NCI-H524 treated with DMSO at 0.1 percent for 48 hours (cell line): ENCODE data around the gene CYB5A.

ENCODE experiments used
- DNase-seq: peaks from one replicate; lab custom pipeline; 2025; lab: John Stamatoyannopoulos, UW

CYB5A gene

GRCh38 chr18:74277296-74277695 lies 14.5 kb downstream of the CYB5A start:
- no peak for DNase-seq

GRCh38 chr18:74276609-74277008 lies 15.2 kb downstream of the CYB5A start:
- DNase-seq: no peak

- DNase-seq: no peak
Observed at GRCh38 chr18:74275736-74276135, 16.0 kb downstream of the CYB5A start.

- no peak for DNase-seq
Observed at GRCh38 chr18:74274700-74275099, 17.1 kb downstream of the CYB5A start.

DNA sequence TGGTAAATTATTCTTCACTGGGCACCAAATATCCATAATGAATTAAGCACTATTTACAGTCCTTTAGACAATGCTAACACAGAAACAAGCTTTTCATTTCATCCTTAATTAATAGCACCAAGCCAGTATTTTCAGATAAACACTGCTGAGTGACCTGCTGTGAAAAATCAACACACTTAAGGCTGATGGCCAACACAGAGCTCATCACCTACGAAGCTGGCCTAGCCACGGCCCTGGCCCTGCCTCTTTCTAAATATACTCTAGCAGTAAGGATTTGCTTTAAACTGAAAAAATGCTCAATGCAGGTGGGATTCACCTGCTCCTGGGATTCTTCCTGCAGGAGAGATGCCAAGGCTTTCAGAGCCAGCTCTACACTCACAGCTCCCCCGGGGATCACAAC lies 18.4 kb downstream of the CYB5A start:
- no peak for DNase-seq

- DNase-seq: no peak
Observed at GRCh38 chr18:74271635-74272034, 20.1 kb downstream of the CYB5A start.

DNA sequence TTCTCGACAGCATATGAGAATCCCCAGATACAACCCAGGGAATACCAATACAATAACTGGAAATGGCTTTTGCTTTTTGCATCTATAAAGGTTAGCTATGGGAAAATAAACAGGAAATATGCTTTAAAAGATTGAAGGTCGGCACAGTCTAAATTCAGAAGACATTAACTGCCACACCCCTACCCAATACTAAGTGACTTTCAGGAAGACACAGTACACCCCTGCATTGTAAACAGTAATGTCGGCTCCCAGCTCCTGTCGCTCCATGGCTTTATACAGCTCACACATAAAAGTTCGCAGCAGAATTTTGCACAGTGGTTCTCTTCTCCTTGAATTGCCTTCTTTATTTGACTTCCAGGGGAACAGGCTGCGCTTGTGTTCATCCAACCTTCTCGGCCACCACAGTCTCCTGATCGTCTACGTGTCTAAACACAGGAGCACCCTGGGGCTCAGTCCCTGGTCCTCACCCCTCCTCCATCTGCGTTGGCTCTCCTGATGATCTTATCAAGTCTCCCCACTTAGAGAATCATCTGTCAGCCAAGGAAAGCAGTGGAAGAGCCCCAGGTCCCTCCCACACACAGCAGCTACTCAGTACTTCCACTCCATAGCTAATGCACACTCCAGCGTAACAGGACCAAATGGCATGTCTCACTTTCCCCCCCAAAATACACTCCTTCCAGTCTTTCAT lies 22.7 kb downstream of the CYB5A start:
- DNase-seq: no peak

- no peak for DNase-seq
Observed at GRCh38 chr18:74268175-74268574, 23.6 kb downstream of the CYB5A start.

- no peak for DNase-seq
Observed at GRCh38 chr18:74266161-74266560, 25.6 kb downstream of the CYB5A start.

- DNase-seq: no peak
Observed at GRCh38 chr18:74265546-74266098, 26.1 kb downstream of the CYB5A start.

- no peak for DNase-seq
Observed at GRCh38 chr18:74264303-74265020, 27.3 kb downstream of the CYB5A start.

DNA sequence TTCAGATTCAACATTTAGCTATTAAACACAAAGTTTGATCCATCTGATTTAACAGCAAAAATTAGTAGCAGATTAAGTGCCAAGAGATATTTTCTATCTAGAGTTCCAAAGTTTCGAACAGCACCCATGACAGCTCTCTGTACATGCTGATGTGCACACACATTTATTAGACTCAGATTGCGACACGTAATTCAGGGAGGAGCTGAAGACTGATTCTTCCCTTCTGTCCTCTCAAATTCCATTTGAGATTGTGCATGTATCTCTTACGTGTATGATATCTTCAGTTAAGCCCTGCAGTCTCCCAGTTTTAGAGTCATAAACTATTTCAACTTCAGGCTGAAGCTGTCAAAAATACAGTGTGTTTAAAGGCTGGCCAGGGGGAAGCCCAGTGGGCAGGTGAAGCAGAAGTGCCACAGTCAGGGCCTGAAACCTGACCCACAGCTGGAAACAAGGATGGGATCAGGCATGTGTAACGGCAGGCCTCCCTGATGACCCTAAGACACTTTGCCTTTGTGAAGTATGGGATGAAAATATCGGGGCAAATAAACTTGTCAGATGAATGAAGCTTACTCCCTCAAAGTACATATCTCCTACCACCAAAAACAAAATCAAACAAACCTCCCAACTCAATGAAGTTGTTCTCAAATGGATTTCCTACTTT lies 30.6 kb downstream of the CYB5A start:
- no peak for DNase-seq

DNA sequence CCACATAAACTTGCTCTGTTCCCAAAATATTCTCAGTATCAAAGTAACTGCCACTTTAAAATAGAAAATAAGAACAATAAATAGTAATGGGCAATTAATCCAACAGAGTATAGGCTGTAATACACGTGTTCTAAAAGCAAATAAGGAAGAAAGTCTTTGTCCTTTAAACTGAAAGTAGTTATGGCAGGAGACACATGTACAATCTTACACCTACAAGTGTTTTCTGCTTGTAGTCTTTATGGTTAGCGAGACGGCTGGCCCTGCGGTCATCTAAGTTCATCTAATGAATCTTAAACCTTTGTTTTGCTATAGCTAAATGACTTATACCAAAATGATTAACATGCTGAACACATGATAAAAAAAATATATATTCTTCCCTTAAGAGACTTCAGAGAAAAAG lies 32.4 kb downstream of the CYB5A start:
- DNase-seq: no peak

DNA sequence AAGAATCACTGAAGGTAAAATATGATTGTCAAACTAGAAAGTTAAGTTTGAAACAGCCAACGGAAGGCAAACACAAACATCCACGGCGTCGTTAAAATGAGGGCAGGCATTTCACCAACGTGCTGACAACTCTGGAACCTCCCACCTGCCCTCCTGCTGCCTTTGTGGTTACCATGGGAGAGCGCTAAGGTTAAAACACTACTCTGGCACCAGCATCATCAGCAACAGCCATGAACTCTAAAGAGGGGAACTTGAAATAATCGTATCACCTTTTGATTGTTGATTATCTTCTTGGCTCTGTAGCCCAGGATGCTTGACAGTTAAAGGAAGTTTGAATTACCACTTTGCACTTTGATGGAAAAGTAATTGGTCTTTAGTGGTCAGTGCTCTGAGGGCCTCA lies 34.7 kb downstream of the CYB5A start:
- DNase-seq: no peak

DNA sequence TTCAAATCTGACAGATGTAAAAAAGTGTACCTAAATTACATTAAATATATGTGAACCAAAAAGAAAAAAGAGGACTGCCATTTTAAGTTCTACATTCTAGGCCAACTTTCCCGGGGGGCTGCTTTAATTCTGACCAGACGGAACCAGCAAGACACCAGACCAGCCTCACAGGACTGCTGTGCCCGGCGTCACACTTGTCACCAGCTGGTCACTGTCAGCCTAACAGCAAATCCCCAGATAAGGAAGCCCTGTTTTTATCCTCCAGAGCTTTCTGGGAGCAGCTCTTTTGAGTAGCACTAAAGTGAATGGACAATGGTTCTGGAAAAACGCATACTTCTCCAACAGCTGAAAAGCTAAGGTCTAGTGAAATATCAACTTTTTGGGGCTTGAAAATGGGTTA lies 35.6 kb downstream of the CYB5A start:
- no peak for DNase-seq

DNA sequence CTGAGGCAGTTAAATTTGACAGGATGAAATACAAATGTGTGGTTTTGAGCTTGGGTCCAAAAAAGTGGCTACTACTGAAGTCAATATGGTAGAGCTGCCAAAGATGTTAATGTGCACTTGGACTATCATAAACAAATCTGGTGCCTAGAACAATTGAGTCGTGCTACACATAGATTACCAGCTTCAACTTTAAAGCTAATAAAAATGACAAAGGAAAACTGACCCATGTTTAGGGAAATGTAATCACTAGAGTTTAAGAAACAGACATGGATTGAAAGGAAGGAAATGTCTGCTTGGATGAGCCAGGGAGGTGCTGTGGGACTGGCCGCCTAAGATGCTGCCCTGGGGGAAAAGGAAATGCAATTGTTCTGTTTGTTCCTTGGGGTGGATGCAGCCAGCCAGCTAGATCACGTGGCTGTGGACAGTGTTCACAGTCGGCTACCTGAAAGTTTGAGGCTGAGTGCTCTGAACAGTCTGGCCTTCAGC lies 36.6 kb downstream of the CYB5A start:
- no peak for DNase-seq

GRCh38 chr18:74252039-74252395 lies 39.7 kb downstream of the CYB5A start:
- DNase-seq: no peak

- DNase-seq: no peak
Observed at GRCh38 chr18:74251297-74252038, 40.3 kb downstream of the CYB5A start.

DNA sequence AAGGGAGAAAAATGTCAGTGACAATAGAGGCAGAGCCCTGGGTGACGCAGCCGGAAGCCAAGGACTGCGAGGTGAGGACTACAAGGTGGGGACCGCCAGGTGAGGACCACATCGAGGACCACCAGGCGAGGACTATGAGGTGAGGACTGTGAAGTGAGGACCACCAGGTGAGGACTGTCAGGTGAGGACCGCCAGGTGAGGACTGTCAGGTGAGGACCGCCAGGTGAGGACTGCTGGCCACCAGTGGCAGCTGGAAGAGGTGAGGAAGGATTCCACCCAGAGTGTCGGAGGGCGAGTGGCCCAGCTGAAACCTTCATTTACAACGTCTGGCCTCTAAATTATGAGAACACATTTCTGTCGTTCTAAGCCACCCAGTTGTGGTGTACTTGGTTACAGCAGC lies 41.6 kb downstream of the CYB5A start:
- DNase-seq: no peak

DNA sequence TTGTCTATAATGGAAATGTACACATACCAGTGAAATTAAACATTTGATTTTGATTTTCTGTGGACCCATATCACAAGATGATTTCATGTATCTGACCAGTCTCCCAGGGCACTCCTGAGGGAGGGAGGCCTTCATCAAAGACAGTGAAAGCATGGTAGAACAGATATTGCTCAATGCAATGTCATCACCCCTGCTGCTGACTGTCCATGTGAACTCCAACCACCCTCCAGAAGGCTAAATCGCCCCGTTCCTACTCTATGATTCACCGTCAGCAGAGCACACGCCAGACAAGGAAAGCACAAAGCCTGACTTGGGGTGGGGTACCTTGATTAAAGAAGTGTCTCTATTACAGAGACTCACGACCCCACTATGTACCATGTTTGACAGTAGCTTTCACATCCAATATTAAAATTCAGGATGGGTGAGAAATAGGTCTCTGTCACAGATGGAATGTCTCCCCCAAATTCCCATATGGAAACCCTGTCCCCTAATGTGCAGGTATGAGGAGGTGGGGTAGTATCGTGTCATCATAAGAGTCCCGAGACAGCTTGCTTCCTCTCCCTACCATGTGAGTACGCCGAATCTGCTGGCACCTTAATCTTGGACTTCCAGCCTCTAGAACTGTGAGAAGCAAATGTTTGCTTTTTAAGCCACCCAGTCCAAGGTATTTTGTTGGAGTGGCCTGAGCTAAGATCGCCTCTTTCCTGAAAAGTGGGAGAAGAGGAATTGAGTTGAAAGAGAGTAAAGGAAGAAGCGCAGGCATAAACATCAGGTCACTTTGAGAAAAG lies 42.4 kb downstream of the CYB5A start:
- DNase-seq: no peak

DNA sequence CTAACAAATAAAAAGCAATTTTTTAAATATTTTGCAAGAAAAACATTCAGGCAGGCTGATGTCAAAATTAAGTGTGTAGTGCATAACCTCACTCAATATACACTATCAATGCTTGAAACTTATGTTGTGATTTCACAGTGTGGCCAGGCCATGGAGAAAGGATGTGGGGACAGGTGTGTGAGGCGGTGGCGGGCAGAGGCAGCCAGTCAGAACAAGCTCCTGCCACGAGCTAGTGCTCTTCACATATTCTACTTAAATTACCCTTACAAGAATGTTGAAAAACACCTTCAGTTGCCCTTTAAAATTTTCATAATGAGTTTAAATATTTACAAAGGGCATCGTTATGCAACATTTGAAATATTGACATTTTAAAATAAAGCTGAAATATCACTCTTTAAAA lies 43.2 kb downstream of the CYB5A start:
- no peak for DNase-seq
